ENCODE results near the gene CASZ1. TPM values are rescaled to one million over a fixed set of nuclear protein-coding genes. Genes with fewer than 3 reads are reported as not detected.

CASZ1 gene
- total and polyA plus RNA-seq, 2 donors from 2014 or later: 10.1 to 33.0 TPM

GRCh38 chr1:10751561-10752085 lies 44.8 kb downstream of the CASZ1 start:
- Histone ChIP-seq H3K4me1 (ENCODE audit: control insufficient read depth in 2 of 3, insufficient read depth in 2 of 3, low read depth in 1 of 3, low read length in 3 of 3) (peaks cover 0 to 25% (median 5%) of the 10 kb centered on the region in 3 donors), H3K4me3 (ENCODE audit: low read length in 3 of 3) (no peak overlapping the region), H3K9me3 (ENCODE audit: control insufficient read depth in 2 of 3, insufficient read depth in 1 of 3, low read length in 3 of 3) (no peaks in the 10 kb centered on the region), H3K27ac (ENCODE audit: low read depth in 2 of 2, low read length in 2 of 2) (no peak overlapping the region), H3K27me3 (ENCODE audit: control insufficient read depth, insufficient read depth, low read length) (no peaks in the 10 kb centered on the region), H3K36me3 (ENCODE audit: control insufficient read depth in 2 of 3, insufficient read depth in 3 of 3, low read length in 3 of 3) (no peaks in the 10 kb centered on the region), H3K9ac (ENCODE audit: low read length in 3 of 3) (no peak overlapping the region)
- intact Hi-C loops (cut with DNase I): no loop called here
- no peak for TF ChIP-seq CTCF (IDR thresholded peaks at IDR 0.05; ENCODE audit: borderline replicate concordance, extremely low read depth, insufficient read depth)
- no peak for FAIRE-seq
- no peak for DNase-seq

- no peak overlapping the region for H3K9ac ChIP-seq (ENCODE audit: low read length in 3 of 3)
Measured at GRCh38 chr1:10751160-10751559, 45.3 kb downstream of the CASZ1 start.

GRCh38 chr1:10745886-10746455 lies 50.5 kb downstream of the CASZ1 start:
- H3K36me3 ChIP-seq (ENCODE audit: control insufficient read depth in 2 of 3, insufficient read depth in 3 of 3, low read length in 3 of 3): no peaks in the 10 kb centered on the region
- no peak for DNase-seq
- H3K4me3 ChIP-seq (ENCODE audit: low read length in 3 of 3): no peak overlapping the region
- H3K9me3 ChIP-seq (ENCODE audit: control insufficient read depth in 2 of 3, insufficient read depth in 1 of 3, low read length in 3 of 3): no peaks in the 10 kb centered on the region
- TF ChIP-seq CTCF (IDR thresholded peaks at IDR 0.05; ENCODE audit: borderline replicate concordance, extremely low read depth, insufficient read depth): no peak
- intact Hi-C loops (cut with DNase I): no loop called here
- H3K27ac ChIP-seq (ENCODE audit: low read depth in 2 of 2, low read length in 2 of 2): no peak overlapping the region
- FAIRE-seq: no peak
- no peaks in the 10 kb centered on the region for H3K27me3 ChIP-seq (ENCODE audit: control insufficient read depth, insufficient read depth, low read length)
- H3K4me1 ChIP-seq (ENCODE audit: control insufficient read depth in 2 of 3, insufficient read depth in 2 of 3, low read depth in 1 of 3, low read length in 3 of 3): peaks cover 0 to 2% (median 0%) of the 10 kb centered on the region in 3 donors
- no peak overlapping the region for H3K9ac ChIP-seq (ENCODE audit: low read length in 3 of 3)

More at GRCh38 chr1:10751160-10751559, 45.3 kb downstream of the CASZ1 start:
- Histone ChIP-seq H3K4me1 (ENCODE audit: control insufficient read depth in 2 of 3, insufficient read depth in 2 of 3, low read depth in 1 of 3, low read length in 3 of 3) (peaks cover 0 to 21% (median 5%) of the 10 kb centered on the region in 3 donors), H3K36me3 (ENCODE audit: control insufficient read depth in 2 of 3, insufficient read depth in 3 of 3, low read length in 3 of 3) (no peaks in the 10 kb centered on the region), H3K4me3 (ENCODE audit: low read length in 3 of 3) (no peak overlapping the region), H3K27me3 (ENCODE audit: control insufficient read depth, insufficient read depth, low read length) (no peaks in the 10 kb centered on the region), H3K27ac (ENCODE audit: low read depth in 2 of 2, low read length in 2 of 2) (no peak overlapping the region), H3K9me3 (ENCODE audit: control insufficient read depth in 2 of 3, insufficient read depth in 1 of 3, low read length in 3 of 3) (no peaks in the 10 kb centered on the region)
- FAIRE-seq: no peak
- DNase-seq: no peak
- TF ChIP-seq CTCF (IDR thresholded peaks at IDR 0.05; ENCODE audit: borderline replicate concordance, extremely low read depth, insufficient read depth): no peak
- intact Hi-C loops (cut with DNase I): no loop called here
